HG03025 (cell line): Measurements from ENCODE around the gene TMEM242.

ENCODE experiments used
- ATAC-seq: cut with Tn5 transposase; IDR thresholded peaks from one replicate; pipeline ENCODE4 v1.9.1; 2021; ENCODE audit warnings: mild to moderate bottlenecking, moderate library complexity; ENCODE audit not compliant: unreplicated experiment, low FRiP score

Gene TMEM242

GRCh38 chr6:157258878-157259277 lies 64.4 kb downstream of the TMEM242 start:
- ATAC-seq: no peak

- no peak for ATAC-seq
These were observed 68.2 kb downstream of the TMEM242 start for GRCh38 chr6:157255079-157255478.

DNA sequence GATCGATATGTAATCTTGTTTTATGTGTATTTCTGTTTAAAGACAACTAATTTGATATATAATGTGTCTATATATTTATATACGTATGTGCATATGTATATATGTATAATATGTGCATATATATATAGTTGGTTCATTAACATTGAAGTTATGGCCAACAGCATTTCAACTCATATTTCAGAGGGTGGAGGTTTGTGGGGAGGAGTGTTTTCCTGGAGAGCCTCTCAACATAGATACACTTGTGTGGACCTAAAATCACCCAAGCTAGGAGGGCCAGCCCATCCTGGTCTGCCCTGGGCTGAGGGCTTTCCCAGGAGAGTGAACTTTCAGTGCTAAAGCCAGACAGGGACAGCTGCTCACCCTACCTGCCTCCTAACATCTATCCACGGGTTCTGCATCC lies 68.8 kb downstream of the TMEM242 start:
- ATAC-seq: no peak

DNA sequence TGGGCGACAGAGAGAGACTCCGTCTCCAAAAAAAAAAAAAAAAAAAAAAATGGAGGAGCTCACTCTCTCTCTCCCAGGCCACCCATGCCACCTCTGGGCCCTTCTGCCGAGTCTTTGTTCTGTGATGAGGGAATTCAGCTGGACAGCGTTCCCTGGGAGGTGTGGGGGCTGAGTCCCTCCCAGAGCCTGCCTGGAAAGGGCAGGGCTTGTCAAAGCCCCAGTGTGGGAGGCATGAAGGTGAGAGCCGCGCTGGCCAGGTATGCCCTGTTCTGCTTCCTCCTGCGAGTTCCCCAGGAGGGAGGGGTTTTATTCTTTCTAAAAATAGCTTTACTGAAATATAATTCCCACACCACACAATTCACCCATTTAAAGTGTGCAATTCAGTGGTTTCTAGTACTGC lies 69.6 kb downstream of the TMEM242 start:
- ATAC-seq: no peak

GRCh38 chr6:157253017-157253416 lies 70.3 kb downstream of the TMEM242 start:
- no peak for ATAC-seq

GRCh38 chr6:157251586-157252247 lies 71.6 kb downstream of the TMEM242 start:
- ATAC-seq: no peak

- ATAC-seq: no peak
These were observed 73.5 kb downstream of the TMEM242 start for GRCh38 chr6:157249826-157250225.

DNA sequence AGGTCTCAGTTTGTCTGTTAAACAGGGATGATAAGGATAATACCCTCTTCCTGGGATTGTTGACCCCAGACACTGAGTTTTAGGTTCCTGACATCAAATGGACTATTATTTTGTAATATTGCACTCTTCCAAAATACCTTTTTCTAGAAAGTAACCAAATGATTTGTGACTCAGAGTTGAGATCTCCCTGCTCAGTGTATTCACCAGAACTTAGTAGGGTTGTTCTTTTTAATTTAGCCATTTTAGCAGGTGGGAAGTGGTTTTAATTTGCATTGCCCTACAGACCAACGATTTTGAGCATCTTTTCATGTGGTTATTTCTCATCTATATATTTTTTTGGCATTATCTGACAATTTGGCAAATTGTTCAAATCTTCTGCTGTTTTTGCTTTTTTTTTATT lies 75.1 kb downstream of the TMEM242 start:
- no peak for ATAC-seq

DNA sequence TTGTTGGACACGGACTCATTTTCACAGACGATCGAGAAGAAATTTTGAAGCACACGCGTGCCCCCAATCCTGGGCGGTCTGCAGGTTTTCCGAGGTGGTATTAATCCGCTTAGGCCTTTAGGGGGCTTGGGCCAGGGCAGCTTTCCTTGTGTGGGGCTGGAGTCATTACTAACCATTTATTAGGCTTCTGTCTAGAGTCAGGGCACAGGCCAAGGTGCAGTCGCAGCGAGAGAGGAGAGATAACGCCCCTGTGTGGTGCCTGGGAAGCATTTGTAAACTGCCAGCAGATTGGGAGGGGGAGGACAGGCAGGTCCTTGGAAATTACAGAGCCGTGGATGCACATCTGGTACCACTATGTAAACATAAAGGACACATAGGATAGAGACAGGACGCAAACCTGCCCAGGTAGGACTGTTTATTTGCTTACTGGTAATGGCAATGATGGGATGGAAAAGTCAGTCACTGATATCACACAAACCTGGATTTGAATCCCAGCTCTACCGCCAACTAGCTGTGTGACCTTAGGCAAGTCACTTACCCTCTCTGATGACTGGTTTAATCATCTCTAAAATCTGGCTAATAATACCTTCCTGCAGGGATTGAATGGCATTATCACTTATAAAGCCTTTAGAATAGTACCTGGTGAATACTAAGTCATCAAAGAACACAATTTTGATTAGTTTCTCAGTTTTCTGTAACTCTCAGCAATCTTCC lies 76.4 kb downstream of the TMEM242 start:
- ATAC-seq: no peak

GRCh38 chr6:157246048-157246630 lies 77.2 kb downstream of the TMEM242 start:
- ATAC-seq: no peak

GRCh38 chr6:157245436-157245835 lies 77.9 kb downstream of the TMEM242 start:
- ATAC-seq: no peak

DNA sequence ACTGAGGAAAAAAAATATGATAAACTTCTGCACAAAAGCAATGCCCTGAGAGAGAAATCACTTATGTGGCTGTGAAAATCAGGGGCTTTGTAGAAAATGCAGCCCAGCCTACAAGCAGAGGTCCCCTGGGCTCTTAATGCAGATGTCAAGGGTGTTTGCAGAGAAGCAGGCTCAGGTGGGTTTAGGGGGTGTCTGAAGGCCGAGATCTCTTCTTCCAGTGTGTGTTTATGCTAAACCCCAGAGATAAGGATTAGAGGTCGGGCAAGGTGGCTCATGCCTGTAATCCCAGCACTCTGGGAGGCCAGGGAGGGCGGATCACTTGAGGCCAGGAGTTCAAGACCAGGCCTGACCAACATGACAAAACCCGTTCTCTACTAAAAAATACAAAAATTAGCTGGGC lies 78.5 kb downstream of the TMEM242 start:
- ATAC-seq: no peak

- ATAC-seq: no peak
These were observed 79.1 kb downstream of the TMEM242 start for GRCh38 chr6:157244175-157244574.

GRCh38 chr6:157242791-157243190 lies 80.5 kb downstream of the TMEM242 start:
- no peak for ATAC-seq

- ATAC-seq: no peak
These were observed 82.4 kb downstream of the TMEM242 start for GRCh38 chr6:157240960-157241311.

DNA sequence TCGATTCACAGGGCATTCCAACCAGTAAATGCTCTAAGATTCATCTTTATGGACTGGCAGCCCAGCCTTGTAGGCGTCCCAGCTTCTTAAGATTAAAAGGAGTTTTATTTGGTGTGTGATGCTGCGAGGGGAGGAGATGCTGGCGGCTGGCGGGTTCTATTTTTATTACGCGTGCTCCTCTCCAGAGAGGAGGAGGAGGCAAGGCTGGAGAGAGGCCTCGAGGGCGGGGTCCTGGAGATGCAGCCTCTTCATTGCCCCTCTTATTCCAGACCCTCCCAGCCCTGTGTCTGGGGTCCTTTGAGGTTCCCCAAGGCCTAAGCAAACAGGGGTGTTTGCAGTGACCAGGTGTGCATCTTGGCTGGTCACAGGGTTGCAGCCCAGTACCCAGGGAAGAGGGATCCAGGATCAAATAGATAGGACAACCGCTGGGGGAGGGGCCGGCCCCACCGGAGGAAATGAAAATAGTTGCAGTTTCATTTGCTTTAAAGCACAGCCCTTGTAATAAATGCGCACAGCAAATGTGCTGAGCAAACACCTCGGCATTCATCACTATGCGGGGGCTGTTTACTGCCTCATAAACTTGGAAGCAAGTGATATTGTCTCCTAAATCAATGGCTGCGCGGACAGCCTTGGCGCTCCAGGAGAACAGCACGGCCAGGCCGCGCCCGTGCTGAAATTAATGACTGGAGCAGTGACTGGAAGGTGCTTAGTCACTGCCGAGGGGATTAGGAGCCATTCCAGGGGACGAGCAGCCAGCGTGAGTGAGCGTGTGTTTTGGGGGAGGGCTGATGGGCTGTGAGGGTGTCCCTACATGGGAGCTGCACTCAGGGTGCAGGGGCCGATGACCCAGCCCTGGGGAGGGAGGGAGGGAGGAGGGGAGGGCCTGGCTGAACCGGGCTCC lies 83.0 kb downstream of the TMEM242 start:
- ATAC-seq: no peak

DNA sequence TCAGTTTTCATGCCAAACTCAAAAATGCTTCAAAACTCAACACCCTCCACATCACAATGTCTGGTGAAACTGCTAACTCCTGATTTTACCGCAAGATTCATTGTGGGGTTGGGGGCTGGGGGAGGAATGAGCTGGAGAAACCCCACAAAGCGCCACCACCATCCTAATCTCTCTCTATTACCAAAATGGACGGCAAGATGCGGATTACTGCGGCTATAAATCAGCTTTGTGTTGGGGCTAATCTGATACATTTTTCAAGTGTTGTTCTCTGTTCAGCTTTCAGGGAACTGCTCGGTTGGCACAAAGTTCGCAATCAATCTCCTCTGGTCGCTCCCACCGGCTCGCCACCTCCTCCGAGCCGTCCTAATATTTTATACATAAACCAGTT lies 83.7 kb downstream of the TMEM242 start:
- no peak for ATAC-seq
